Mesendoderm (in vitro differentiated cells): Measurements from ENCODE around the gene SSH2.
A peak's percentile ranks its signal among the peaks of the same experiment; 100 is the strongest.
"Not testable (repeated sequence)": the region's sequence is repeated elsewhere in the genome, so short reads cannot be mapped to it uniquely, and the experiment has no call there.

Experiments used
- DNase-seq: peaks from one replicate; pipeline ENCODE4 v3.0.0; 2013
- H2AK5ac ChIP-seq: 2 replicates; pipeline ENCODE4 v1.6.1; 2013; ENCODE audit warnings: low read length, inconsistent platforms
- H2BK120ac ChIP-seq: 2 replicates; pipeline ENCODE4 v1.6.1; 2013; ENCODE audit warnings: low read depth, mild to moderate bottlenecking, low read length, moderate library complexity, mixed read lengths
- H2BK15ac ChIP-seq: replicated peaks from 2 replicates; pipeline ENCODE4 v1.6.1; 2013; ENCODE audit warnings: low read depth, mild to moderate bottlenecking, moderate library complexity
- H2BK5ac ChIP-seq: 2 replicates; pipeline ENCODE4 v1.6.1; 2013; ENCODE audit warnings: low read length, inconsistent platforms
- H3K18ac ChIP-seq: 2 replicates; pipeline ENCODE4 v1.6.1; 2013; ENCODE audit warnings: mild to moderate bottlenecking, low read length, mixed read lengths
- H3K23ac ChIP-seq: one replicate; pipeline ENCODE4 v1.6.1; 2013; ENCODE audit warnings: low read length
- H3K27ac ChIP-seq: 2 replicates; pipeline ENCODE4 v1.5.1; 2013; ENCODE audit warnings: low read depth, mild to moderate bottlenecking, inconsistent platforms, low read length, moderate library complexity
- H3K27me3 ChIP-seq: 2 replicates; pipeline ENCODE4 v1.6.1; 2013; ENCODE audit warnings: low read length, control low read depth, mild to moderate bottlenecking, inconsistent platforms; ENCODE audit not compliant: insufficient read depth, poor library complexity
- H3K36me3 ChIP-seq: 2 replicates; pipeline ENCODE4 v1.6.1; 2013; ENCODE audit warnings: low read length, inconsistent platforms; ENCODE audit not compliant: control insufficient read depth, insufficient read depth
- H3K4ac ChIP-seq: one replicate; pipeline ENCODE4 v1.6.1; 2013; ENCODE audit warnings: low read depth, mild to moderate bottlenecking, low read length, moderate library complexity
- H3K4me1 ChIP-seq: 2 replicates; pipeline ENCODE4 v1.6.1; 2013; ENCODE audit warnings: low read depth, low read length, inconsistent platforms; ENCODE audit not compliant: control insufficient read depth
- H3K4me2 ChIP-seq: 2 replicates; pipeline ENCODE4 v1.6.1; 2013; ENCODE audit warnings: low read length
- H3K4me3 ChIP-seq: 2 replicates; pipeline ENCODE4 v1.5.1; 2013; ENCODE audit warnings: mild to moderate bottlenecking, low read length
- H3K56ac ChIP-seq: one replicate; pipeline ENCODE4 v1.6.1; 2013; ENCODE audit warnings: low read length
- H3K79me1 ChIP-seq: 2 replicates; pipeline ENCODE4 v1.6.1; 2013; ENCODE audit warnings: low read length, inconsistent platforms
- H3K79me2 ChIP-seq: 2 replicates; pipeline ENCODE4 v1.6.1; 2013; ENCODE audit warnings: mild to moderate bottlenecking, low read length; ENCODE audit not compliant: control insufficient read depth, insufficient read depth
- H3K9ac ChIP-seq: 2 replicates; pipeline ENCODE4 v1.6.1; 2013; ENCODE audit warnings: low read length, inconsistent platforms
- H4K5ac ChIP-seq: one replicate; pipeline ENCODE4 v1.6.1; 2013; ENCODE audit warnings: low read length
- H4K8ac ChIP-seq: one replicate; pipeline ENCODE4 v1.6.1; 2013; ENCODE audit warnings: low read depth, mild to moderate bottlenecking, control low read depth, low read length, moderate library complexity
- WGBS: extraction: QIAGEN DNeasy Blood & Tissue Kit; methylation state at CpG from one replicate; pipeline ENCODE4 v1.1.7; 2013; ENCODE audit warnings: low lambda C conversion rate, missing lambda C conversion rate; ENCODE audit not compliant: insufficient coverage; ENCODE audit errors: extremely low coverage; 5-methylcytosine and 5-hydroxymethylcytosine counted together

The SSH2 gene

DNA sequence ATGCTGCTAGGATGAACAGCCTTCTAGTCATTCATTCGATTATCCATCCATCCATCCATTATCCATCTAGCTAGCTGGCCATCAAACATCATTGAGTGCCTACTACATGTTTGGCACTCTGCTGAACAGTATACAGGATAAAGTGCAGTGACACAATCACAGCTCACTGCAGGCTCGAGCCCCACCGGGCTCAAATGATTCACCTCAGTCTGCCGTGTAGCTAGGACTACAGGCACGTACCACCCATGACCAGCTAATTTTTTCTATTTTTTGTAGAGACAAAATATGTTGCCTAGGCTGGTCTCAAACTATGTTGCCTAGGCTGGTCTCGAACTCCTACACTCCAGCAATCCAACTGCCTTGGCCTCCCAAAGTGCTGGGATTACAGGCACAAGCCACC, 50.0 kb downstream of the SSH2 start:
- H3K27me3 ChIP-seq: no peaks in the 10 kb centered on the region
- no peak overlapping the region for H3K9ac ChIP-seq
- H4K5ac ChIP-seq: no peak overlapping the region
- no peak overlapping the region for H4K8ac ChIP-seq
- H3K36me3 ChIP-seq: no peaks in the 10 kb centered on the region
- H3K79me1 ChIP-seq: no peaks in the 10 kb centered on the region
- H2BK15ac ChIP-seq: no peak overlapping the region
- H3K79me2 ChIP-seq: peaks cover 2% of the 10 kb centered on the region
- H3K4me3 ChIP-seq: no peak overlapping the region
- DNase-seq: no peak
- H3K4me2 ChIP-seq: no peak overlapping the region
- H2AK5ac ChIP-seq: no peak overlapping the region
- H3K4ac ChIP-seq: no peak overlapping the region
- WGBS: no CpG with 5 or more reads among the region's 6 CpGs
- no peak overlapping the region for H3K23ac ChIP-seq
- H3K56ac ChIP-seq: no peak overlapping the region
- no peak overlapping the region for H2BK120ac ChIP-seq
- H3K27ac ChIP-seq: no peak overlapping the region
- no peak overlapping the region for H3K18ac ChIP-seq
- H2BK5ac ChIP-seq: no peak overlapping the region
- H3K4me1 ChIP-seq: peaks cover 3% of the 10 kb centered on the region

- peak; percentile 68 for DNase-seq
- H3K18ac ChIP-seq: no peak overlapping the region
- H3K4ac ChIP-seq: no peak overlapping the region
- H3K56ac ChIP-seq: no peak overlapping the region
- H2BK15ac ChIP-seq: no peak overlapping the region
- H3K36me3 ChIP-seq: no peaks in the 10 kb centered on the region
- H3K79me2 ChIP-seq: peaks cover 2% of the 10 kb centered on the region
- no peak overlapping the region for H3K23ac ChIP-seq
- WGBS: no CpG with 5 or more reads among the region's 1 CpG
- no peaks in the 10 kb centered on the region for H3K79me1 ChIP-seq
- no peak overlapping the region for H2AK5ac ChIP-seq
- no peaks in the 10 kb centered on the region for H3K27me3 ChIP-seq
- H4K5ac ChIP-seq: no peak overlapping the region
- H3K4me2 ChIP-seq: no peak overlapping the region
- peaks cover 3% of the 10 kb centered on the region for H3K4me1 ChIP-seq
- H2BK5ac ChIP-seq: no peak overlapping the region
- no peak overlapping the region for H2BK120ac ChIP-seq
- no peak overlapping the region for H3K9ac ChIP-seq
- no peak overlapping the region for H3K27ac ChIP-seq
- no peak overlapping the region for H3K4me3 ChIP-seq
- H4K8ac ChIP-seq: no peak overlapping the region
These were observed 55.0 kb downstream of the SSH2 start for GRCh38 chr17:29874931-29875596.

- H2AK5ac ChIP-seq, H3K4me3 ChIP-seq, H3K23ac ChIP-seq, H3K79me1 ChIP-seq, H3K36me3 ChIP-seq, H3K4ac ChIP-seq, H3K4me1 ChIP-seq, H3K27ac ChIP-seq, H2BK5ac ChIP-seq, H4K5ac ChIP-seq, H3K27me3 ChIP-seq, H3K9ac ChIP-seq, H3K79me2 ChIP-seq, H3K4me2 ChIP-seq, H4K8ac ChIP-seq, DNase-seq, H3K18ac ChIP-seq, H3K56ac ChIP-seq, H2BK15ac ChIP-seq, H2BK120ac ChIP-seq: not testable (repeated sequence)
- WGBS: no CpG with 5 or more reads among the region's 1 CpG
These were observed 55.7 kb downstream of the SSH2 start for GRCh38 chr17:29874358-29874757.

GRCh38 chr17:29873476-29873875, 56.6 kb downstream of the SSH2 start:
- no peak overlapping the region for H2BK120ac ChIP-seq
- no peak overlapping the region for H3K9ac ChIP-seq
- H2BK5ac ChIP-seq: no peak overlapping the region
- peaks cover 3% of the 10 kb centered on the region for H3K4me1 ChIP-seq
- no peak overlapping the region for H3K4me3 ChIP-seq
- H3K27me3 ChIP-seq: no peaks in the 10 kb centered on the region
- no peaks in the 10 kb centered on the region for H3K79me2 ChIP-seq
- H3K36me3 ChIP-seq: no peaks in the 10 kb centered on the region
- H3K4ac ChIP-seq: no peak overlapping the region
- no peak overlapping the region for H4K8ac ChIP-seq
- DNase-seq: no peak
- H2BK15ac ChIP-seq: no peak overlapping the region
- H2AK5ac ChIP-seq: no peak overlapping the region
- no peak overlapping the region for H3K56ac ChIP-seq
- no peak overlapping the region for H3K27ac ChIP-seq
- H3K23ac ChIP-seq: no peak overlapping the region
- no peaks in the 10 kb centered on the region for H3K79me1 ChIP-seq
- no peak overlapping the region for H3K18ac ChIP-seq
- no peak overlapping the region for H3K4me2 ChIP-seq
- H4K5ac ChIP-seq: no peak overlapping the region
- no CpG with 5 or more reads among the region's 2 CpGs for WGBS

DNA sequence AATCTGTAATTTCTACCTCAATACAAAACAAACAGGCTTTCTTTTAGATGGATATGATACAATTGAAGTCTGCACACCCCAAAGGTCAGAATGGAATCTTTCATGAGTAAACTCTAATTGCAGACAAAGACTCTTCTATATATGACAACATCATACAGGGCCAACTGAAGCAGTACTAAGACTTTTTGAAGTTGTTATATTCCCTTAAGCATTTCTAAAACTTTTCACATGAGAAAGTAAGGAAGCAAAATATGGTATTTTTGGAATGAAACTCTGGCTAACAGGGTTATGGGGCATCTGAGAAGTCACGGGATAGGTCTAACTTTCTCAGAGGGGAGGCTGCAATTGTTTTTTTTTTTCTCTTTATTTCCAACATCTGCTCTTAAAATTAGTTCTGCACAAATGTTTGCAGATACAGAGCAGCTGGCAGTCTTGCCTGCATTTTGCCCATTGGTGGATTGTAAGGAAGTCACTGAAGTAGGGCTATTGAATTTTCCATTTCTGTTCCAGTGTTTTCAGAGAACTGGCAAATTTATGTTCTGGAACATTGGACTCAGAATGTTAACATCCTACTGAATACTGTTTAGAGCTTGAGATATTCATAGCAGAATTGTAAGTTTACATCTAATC, 59.1 kb downstream of the SSH2 start:
- Histone ChIP-seq H4K8ac (no peak overlapping the region), H3K4me1 (peaks cover 3% of the 10 kb centered on the region), H3K18ac (no peak overlapping the region), H3K23ac (no peak overlapping the region), H3K4me3 (no peak overlapping the region), H2BK5ac (no peak overlapping the region), H3K36me3 (no peaks in the 10 kb centered on the region), H3K4me2 (no peak overlapping the region), H2AK5ac (no peak overlapping the region), H3K79me1 (no peaks in the 10 kb centered on the region), H4K5ac (no peak overlapping the region), H3K4ac (no peak overlapping the region), H3K79me2 (no peaks in the 10 kb centered on the region), H2BK120ac (no peak overlapping the region), H3K9ac (no peak overlapping the region), H3K27ac (no peak overlapping the region), H3K27me3 (no peaks in the 10 kb centered on the region), H2BK15ac (no peak overlapping the region), H3K56ac (no peak overlapping the region)
- no CpG with 5 or more reads among the region's 1 CpG for WGBS
- no peak for DNase-seq
